GM21528 (cell line): Measurements from ENCODE around the gene PON3.
A peak's percentile ranks its signal among the peaks of the same experiment; 100 is the strongest.

ENCODE experiments used
- ATAC-seq: cut with Tn5 transposase; IDR thresholded peaks from one replicate; pipeline ENCODE4 v1.9.1; 2021; ENCODE audit warnings: mild to moderate bottlenecking, moderate library complexity; ENCODE audit not compliant: unreplicated experiment, low FRiP score

The PON3 gene

GRCh38 chr7:95316588-95316987 is 79.6 kb downstream of the PON3 start:
- peak; percentile 54 for ATAC-seq

- ATAC-seq = no peak
These were observed 83.6 kb downstream of the PON3 start for GRCh38 chr7:95312561-95312960.

GRCh38 chr7:95311389-95311788 is 84.8 kb downstream of the PON3 start:
- ATAC-seq = no peak

- no peak for ATAC-seq
These were observed 86.2 kb downstream of the PON3 start for GRCh38 chr7:95309951-95310350.
